HG03354 (cell line): ENCODE results near the gene FCRL1.

Source experiments
- ATAC-seq: cut with Tn5 transposase; IDR thresholded peaks from one replicate; pipeline ENCODE4 v1.9.1; 2021; ENCODE audit warnings: mild to moderate bottlenecking; ENCODE audit not compliant: unreplicated experiment, poor library complexity, severe bottlenecking

The FCRL1 gene

GRCh38 chr1:157819896-157820295 is at the start of gene FCRL1:
FCRL1 (minus strand) TSS chr1:157820120; CDS start chr1:157820037, 83 bp downstream.
- ATAC-seq: no peak

GRCh38 chr1:157868654-157869053 is 48.7 kb upstream of the FCRL1 start:
- ATAC-seq: no peak

GRCh38 chr1:157862114-157863070 is 42.5 kb upstream of the FCRL1 start:
- no peak for ATAC-seq

- peak; percentile 82 for ATAC-seq
These were observed 36.6 kb upstream of the FCRL1 start for GRCh38 chr1:157856538-157856937.

GRCh38 chr1:157852476-157852875 is 32.6 kb upstream of the FCRL1 start:
- ATAC-seq: no peak

GRCh38 chr1:157849229-157849875 is 29.4 kb upstream of the FCRL1 start:
- peak; percentile 84 for ATAC-seq

- ATAC-seq: no peak
These were observed 24.3 kb upstream of the FCRL1 start for GRCh38 chr1:157844089-157844830.

GRCh38 chr1:157842939-157843338 is 23.0 kb upstream of the FCRL1 start:
- ATAC-seq: no peak

GRCh38 chr1:157841708-157842107 is 21.8 kb upstream of the FCRL1 start, which contains the start of gene CD5L:
CD5L (minus strand) TSS chr1:157841808; CDS start chr1:157841701, 107 bp downstream.
- no peak for ATAC-seq

- ATAC-seq: no peak
These were observed 19.0 kb upstream of the FCRL1 start for GRCh38 chr1:157838966-157839365.

- ATAC-seq: no peak
These were observed 14.5 kb upstream of the FCRL1 start for GRCh38 chr1:157834430-157834829.

GRCh38 chr1:157833145-157833544 is 13.2 kb upstream of the FCRL1 start:
- ATAC-seq: no peak

GRCh38 chr1:157831968-157832626 is 12.2 kb upstream of the FCRL1 start:
- no peak for ATAC-seq

- no peak for ATAC-seq
These were observed 11.0 kb upstream of the FCRL1 start for GRCh38 chr1:157830887-157831286.

- ATAC-seq: peak; percentile 53
These were observed 9.8 kb upstream of the FCRL1 start for GRCh38 chr1:157829711-157830110.

GRCh38 chr1:157829210-157829609 is 9.3 kb upstream of the FCRL1 start:
- ATAC-seq: no peak

GRCh38 chr1:157820299-157820698 is 379 bp upstream of the FCRL1 start:
- ATAC-seq: no peak

GRCh38 chr1:157819215-157819614 is 705 bp downstream of the FCRL1 start:
- no peak for ATAC-seq

GRCh38 chr1:157813269-157813668 is 6.7 kb downstream of the FCRL1 start:
- ATAC-seq: no peak
